H1 (cell line): ENCODE data around the gene LCOR. TPM values are rescaled to one million over a fixed set of nuclear protein-coding genes. Genes with fewer than 3 reads are reported as not detected.

ENCODE experiments used
- microRNA counts: library from miRNA; unstranded; fragments of <30 nt; microRNA quantifications from one replicate; lab custom pipeline; 2015
- microRNA-seq, 2 experiments: library from miRNA; unstranded; fragments of <30 nt; microRNA quantifications; one replicate each; pipeline versions ENCODE4 to v1.2.0, GENCODE V29; 2016 to 2020; ENCODE audit warnings: borderline microRNAs expressed in 2 of 2, borderline number of aligned reads in 2 of 2, borderline replicate concordance in 1 of 2
- polyA plus RNA-seq, 7 experiments: library from polyadenylated mRNA; depleted of rRNA in 3 of 7; stranded (reverse) in 5 of 7; unstranded in 2 of 7; fragments of >200 nt in 5 of 7; fragments of 200-250 nt in 2 of 7; gene quantifications; 1 replicate in 5 of 7; 2 replicates in 1 of 7; 4 replicates in 1 of 7; pipeline versions ENCODE4 v1.2.1 to v1.2.3, GENCODE V29; 2011 to 2013; ENCODE audit warnings: missing spikeins in 2 of 7, mixed read lengths in 2 of 7
- small RNA-seq: library from polyadenylated mRNA; stranded (forward); fragments of <200 nt; extraction: miRNeasy Mini kit (QIAGEN cat#:217004); gene quantifications from one replicate; pipeline ENCODE3, GENCODE V24; 2013; ENCODE audit not compliant: insufficient read depth
- total RNA-seq: library from RNA; stranded (reverse); fragmentation: NEBNext Ultra II Directional; extraction: Animal tissue kit (Norgen Biotek cat#: 25700); gene quantifications from 2 replicates; pipeline ENCODE4 v1.2.1, GENCODE V29; 2021

LCOR gene
- total and polyA plus RNA-seq, 2 of the 8 experiments (the other 6 are each of a cell fraction or from before 2014, with no cell fraction given) = 4.7 to 25.5 TPM

MicroRNAs within 50 kb of the gene (microRNA counts, 767-probe panel; counts per million panel counts)
- microRNA hsa-miR-607 (lab: Ali Mortazavi, UCI) = 879 counts per million, percentile 95 among the panel's probes with 10 or more counts

Small RNA genes lying within 50 kb of the gene (microRNA-seq; reads per million reads assigned to microRNA genes)
- gene MIR607 = 0 reads per million in 2 experiments

Small RNA genes lying within 50 kb of the gene (small RNA-seq; reads per million reads assigned to genes)
- gene HMGN2P35 (not detected), gene MIR607 (not detected)

Other genes with a start within 250 kb of the LCOR start
- gene TM9SF3, start 245.3 kb upstream of the LCOR start, total RNA-seq = 127 TPM in 2 replicates
- gene TM9SF3, start 245.3 kb upstream of the LCOR start, polyA plus RNA-seq (2011; rRNA removed) = 60.8 and 123 TPM in 2 replicates
- 2.9 and 4.5 TPM in 2 replicates for gene PIK3AP1, start 111.8 kb upstream of the LCOR start, total RNA-seq
- gene PIK3AP1, start 111.8 kb upstream of the LCOR start, polyA plus RNA-seq (2011; rRNA removed) = 0.99 and 1.9 TPM in 2 replicates